GM12875 (cell line): ENCODE measurements around the gene FKBP1C.
"Not testable (repeated sequence)": the region's sequence is repeated elsewhere in the genome, so short reads cannot be mapped to it uniquely, and the experiment has no call there.

Experiments used
- H3K4me3 ChIP-seq: one replicate; pipeline ENCODE4 v1.5.1; 2011; ENCODE audit warnings: low read depth, low read length, control low read depth
- TF ChIP-seq, protein P1 (sequence below): IDR thresholded peaks from 2 replicates; pipeline ENCODE4 v1.5.1; 2011; ENCODE audit warnings: low read depth, mild to moderate bottlenecking, control low read depth, inconsistent platforms, low read length, moderate library complexity, borderline replicate concordance; ENCODE audit not compliant: insufficient read depth

The FKBP1C gene

GRCh38 chr6:63197741-63198140 is 13.5 kb upstream of the FKBP1C start:
- TF ChIP-seq, protein P1, sequence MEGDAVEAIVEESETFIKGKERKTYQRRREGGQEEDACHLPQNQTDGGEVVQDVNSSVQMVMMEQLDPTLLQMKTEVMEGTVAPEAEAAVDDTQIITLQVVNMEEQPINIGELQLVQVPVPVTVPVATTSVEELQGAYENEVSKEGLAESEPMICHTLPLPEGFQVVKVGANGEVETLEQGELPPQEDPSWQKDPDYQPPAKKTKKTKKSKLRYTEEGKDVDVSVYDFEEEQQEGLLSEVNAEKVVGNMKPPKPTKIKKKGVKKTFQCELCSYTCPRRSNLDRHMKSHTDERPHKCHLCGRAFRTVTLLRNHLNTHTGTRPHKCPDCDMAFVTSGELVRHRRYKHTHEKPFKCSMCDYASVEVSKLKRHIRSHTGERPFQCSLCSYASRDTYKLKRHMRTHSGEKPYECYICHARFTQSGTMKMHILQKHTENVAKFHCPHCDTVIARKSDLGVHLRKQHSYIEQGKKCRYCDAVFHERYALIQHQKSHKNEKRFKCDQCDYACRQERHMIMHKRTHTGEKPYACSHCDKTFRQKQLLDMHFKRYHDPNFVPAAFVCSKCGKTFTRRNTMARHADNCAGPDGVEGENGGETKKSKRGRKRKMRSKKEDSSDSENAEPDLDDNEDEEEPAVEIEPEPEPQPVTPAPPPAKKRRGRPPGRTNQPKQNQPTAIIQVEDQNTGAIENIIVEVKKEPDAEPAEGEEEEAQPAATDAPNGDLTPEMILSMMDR = no peak
- no peak overlapping the region for H3K4me3 ChIP-seq

DNA sequence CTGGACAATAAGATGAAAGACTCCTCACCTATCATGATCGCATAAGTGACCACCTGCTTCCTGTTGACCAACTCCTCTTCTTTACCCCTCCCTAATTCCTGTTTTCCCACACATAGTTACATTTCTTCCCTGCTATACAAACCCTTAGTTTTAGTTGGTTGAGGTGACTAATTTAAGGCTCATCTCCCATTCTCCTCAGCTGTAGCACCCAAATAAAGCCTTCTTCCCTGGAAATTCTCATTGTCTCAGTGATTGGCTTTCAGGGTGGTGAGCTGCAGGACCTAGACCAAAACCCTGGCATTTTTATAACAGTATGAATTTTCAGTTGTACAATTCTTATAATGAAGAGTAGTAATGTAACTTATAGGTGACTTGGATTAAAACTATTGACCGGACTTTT is 2.1 kb downstream of the FKBP1C start:
- no peak overlapping the region for H3K4me3 ChIP-seq
- TF ChIP-seq, protein P1 = no peak

- TF ChIP-seq, protein P1 = no peak
- no peak overlapping the region for H3K4me3 ChIP-seq
Measured at GRCh38 chr6:63214816-63215215, 3.5 kb downstream of the FKBP1C start.

DNA sequence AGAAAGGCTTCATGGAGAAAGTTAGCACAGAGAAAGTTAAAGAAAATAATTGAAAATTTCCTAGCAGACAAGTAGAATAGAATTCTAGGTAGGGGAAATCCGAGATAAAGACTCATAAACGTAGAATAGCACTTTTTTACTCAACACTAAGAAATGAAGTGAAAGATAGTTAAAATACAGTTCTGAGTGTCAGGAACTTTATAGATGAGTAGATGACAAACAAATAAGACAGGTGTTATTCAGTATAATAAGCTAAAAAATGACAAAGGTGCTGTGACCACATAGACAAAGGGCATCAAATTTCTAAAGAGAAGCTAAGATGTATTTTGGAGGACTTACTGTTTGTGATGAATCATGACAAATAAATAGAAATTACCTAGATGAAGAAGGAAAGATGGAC is 12.9 kb downstream of the FKBP1C start:
- TF ChIP-seq, protein P1 = no peak
- H3K4me3 ChIP-seq = no peak overlapping the region

GRCh38 chr6:63225987-63226386 is 14.7 kb downstream of the FKBP1C start:
- not testable (repeated sequence) for H3K4me3 ChIP-seq

GRCh38 chr6:63227928-63228894 is 16.9 kb downstream of the FKBP1C start:
- H3K4me3 ChIP-seq = not testable (repeated sequence)

GRCh38 chr6:63230027-63230426 is 18.8 kb downstream of the FKBP1C start:
- not testable (repeated sequence) for H3K4me3 ChIP-seq

GRCh38 chr6:63230511-63230910 is 19.2 kb downstream of the FKBP1C start:
- H3K4me3 ChIP-seq = not testable (repeated sequence)

DNA sequence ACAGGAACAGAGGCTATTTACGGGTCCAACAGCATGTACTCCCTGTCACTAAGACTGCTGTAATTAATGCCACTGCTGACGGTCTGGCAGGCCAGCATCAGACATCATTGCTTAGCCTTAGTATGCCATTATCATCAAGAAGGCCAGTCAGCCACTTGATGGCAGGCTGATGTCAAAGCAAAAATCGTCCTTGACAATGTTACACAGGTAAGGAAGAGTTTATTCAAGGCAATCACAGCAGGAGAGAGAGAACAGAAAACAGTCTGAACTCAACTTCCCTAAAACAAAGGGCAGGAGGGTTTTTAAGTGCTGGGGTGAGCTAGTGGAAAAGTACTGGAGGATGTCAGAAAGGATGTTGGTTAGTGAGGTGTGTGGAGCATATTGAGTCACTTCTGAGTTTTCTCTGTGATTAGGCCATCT is 25.1 kb downstream of the FKBP1C start:
- TF ChIP-seq, protein P1 = no peak
- no peak overlapping the region for H3K4me3 ChIP-seq
